Measurements from ENCODE around the gene C2CD2.

- TF ChIP-seq CTCF (IDR thresholded peaks at IDR 0.05; ENCODE audit: low read depth, low read length, poor library complexity, severe bottlenecking), result no peak
- TF ChIP-seq EZH2phosphoT487 (IDR thresholded peaks at IDR 0.05; ENCODE audit: borderline replicate concordance, low read length), result no peak
Observed at GRCh38 chr21:41894511-41894910, 59.3 kb downstream of the C2CD2 start.
